Stimulated activated CD4-positive, alpha-beta T cell treated with anti-CD3 and anti-CD28 coated beads, Interleukin-15, amount 100 ng/mL, for 24 hours (primary cell): ENCODE data around the gene CCNJL.
A peak's percentile ranks its signal among the peaks of the same experiment; 100 is the strongest.

Source experiments
- DNase-seq: peaks from one replicate; pipeline ENCODE4 v3.0.0-alpha.2; 2020

Gene CCNJL

DNA sequence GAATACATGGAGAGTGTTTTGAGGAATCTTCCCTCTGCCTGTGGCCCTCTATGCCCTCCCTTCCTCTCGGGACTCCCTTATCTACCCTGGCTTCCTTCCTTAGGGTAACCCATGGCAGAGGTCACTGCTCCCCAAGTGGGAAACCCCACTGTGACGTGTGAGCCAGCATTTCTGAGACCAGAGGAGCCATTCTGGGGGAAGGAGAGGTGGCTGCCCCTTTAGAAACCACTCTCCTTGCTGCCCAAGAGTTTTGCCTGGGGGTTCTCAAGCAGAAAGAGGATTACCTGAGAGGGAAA, 23.1 kb downstream of the CCNJL start:
- DNase-seq: no peak

- DNase-seq: no peak
These were observed 24.8 kb downstream of the CCNJL start for GRCh38 chr5:160287378-160288051.

- no peak for DNase-seq
These were observed 25.4 kb downstream of the CCNJL start for GRCh38 chr5:160286947-160287346.

GRCh38 chr5:160285316-160285715, 27.0 kb downstream of the CCNJL start:
- DNase-seq: no peak

DNA sequence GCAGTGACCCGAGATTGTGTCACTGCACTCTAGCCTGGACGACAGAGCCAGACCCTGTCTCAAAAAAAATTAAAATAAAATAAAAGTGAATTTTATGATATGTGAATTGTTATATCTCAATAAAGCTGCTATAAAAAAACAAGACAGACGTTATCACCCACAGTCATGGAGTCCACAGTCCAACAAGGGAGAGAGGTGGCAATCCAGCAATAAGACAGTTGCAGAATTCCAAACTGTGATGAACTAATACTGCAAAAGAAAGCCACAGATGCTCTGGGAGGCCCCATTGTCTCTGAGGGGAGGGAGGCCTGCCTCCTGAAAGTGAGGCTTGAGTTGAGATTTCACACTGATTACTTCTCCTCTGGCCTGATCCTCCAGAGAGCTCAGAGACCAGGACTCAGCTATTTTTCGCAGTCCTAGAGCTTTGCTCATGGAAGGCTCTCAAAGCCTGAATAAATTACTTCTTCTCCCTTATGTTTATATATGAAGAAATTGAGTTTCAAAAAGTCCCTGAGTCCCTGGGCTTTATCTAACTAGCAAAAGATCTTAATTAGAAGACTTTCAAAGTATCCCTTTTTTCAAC, 28.0 kb downstream of the CCNJL start:
- no peak for DNase-seq

DNA sequence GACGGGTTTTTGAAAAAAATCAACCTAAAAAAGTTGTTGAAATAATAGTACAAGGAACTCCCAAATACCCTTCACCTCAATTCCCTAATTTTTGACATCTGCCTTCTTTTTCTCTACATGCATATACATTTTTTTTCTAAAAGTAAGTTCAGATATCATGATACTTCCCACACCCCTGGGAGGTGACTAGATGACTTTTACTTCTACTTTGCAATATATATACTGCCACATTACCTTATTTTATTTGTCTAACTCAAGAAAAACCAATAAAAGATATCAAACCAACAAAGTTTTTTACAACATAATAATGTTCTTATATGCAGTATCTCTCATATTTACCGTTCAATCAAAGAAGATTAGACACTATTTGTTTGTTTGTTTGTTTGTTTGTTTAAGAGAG, 31.1 kb downstream of the CCNJL start:
- DNase-seq: no peak

DNA sequence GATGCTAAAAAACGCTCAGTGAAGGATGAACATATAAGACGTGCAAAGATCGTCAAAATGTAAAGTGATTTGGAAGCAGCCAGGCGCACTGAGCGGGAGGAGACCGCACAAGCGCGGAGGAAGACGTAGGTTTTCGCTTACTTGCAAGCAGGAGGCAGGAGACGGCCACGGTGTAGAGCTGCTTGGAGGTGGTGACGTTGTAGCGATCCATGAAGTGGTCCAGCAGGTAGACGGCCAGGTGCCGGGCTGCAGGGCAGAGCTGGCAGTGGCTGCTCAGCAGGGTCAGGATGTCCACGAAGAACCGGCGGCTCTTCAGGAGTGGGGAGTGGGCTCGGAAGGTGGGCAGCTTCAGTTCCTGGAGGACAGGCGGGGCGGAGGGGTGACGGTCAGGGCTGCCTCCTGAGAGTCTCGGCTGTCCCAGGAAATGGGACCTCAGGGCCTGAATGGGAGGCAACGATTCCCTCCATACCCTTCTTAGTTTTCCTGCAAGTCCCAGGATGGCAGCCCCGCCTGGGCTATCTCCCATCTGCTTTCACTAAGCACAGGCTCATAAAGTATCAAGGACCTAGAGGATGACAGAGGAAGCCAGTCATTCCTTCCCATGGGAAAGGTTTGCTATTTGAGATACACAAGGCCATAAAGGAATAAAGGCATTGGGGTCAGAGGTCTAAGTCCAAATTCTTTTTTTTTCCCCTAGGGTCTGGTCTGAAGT, 31.8 kb downstream of the CCNJL start:
- DNase-seq: no peak

DNA sequence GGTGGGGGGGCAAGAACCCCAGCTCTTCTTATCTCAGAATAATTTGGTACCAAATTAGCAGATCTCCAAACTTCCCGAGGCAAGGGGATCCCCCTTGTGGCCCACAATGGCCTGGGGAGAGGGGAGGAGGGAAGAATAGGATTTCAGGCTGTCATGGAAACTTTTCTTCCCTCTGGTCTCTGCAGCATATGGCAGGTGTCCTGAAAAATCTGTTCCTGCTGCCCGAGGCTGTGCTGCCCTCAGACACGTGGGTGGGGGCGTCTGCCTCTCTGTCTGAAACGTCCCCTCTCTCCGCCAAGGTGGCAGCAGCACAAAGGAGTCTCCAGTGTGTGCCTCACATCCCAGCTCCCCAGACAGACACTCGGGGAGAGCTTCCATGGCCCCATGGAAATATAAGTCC, 34.0 kb downstream of the CCNJL start:
- DNase-seq: no peak

DNA sequence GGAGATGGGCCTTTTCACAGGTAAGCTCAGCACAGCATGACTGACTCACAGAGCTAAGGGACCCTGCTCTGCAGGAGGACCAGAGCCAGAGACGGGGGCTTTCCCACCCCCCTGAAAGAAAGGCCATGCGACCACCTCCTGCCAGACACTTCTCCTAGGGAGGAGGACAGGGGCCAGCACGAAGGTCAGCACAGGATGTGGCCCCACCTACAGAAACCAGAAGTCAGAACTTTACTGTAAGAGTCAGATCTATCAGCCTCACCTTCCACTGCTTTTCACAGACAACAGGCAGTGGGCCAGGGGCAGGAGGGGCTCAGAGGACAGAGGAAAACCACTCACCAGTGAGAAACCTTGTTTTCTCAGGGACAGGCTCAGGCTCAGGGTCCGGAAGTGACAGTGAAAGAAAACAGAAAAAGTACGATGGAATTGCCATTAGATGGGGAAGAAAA, 37.9 kb downstream of the CCNJL start:
- DNase-seq: no peak

GRCh38 chr5:160272889-160273288, 39.5 kb downstream of the CCNJL start:
- DNase-seq: no peak

GRCh38 chr5:160272264-160272663, 40.1 kb downstream of the CCNJL start:
- DNase-seq: no peak

- DNase-seq: no peak
These were observed 40.5 kb downstream of the CCNJL start for GRCh38 chr5:160271836-160272235.

GRCh38 chr5:160271396-160271795, 41.0 kb downstream of the CCNJL start:
- peak; percentile 7 for DNase-seq

- no peak for DNase-seq
These were observed 41.7 kb downstream of the CCNJL start for GRCh38 chr5:160270704-160271103.

DNA sequence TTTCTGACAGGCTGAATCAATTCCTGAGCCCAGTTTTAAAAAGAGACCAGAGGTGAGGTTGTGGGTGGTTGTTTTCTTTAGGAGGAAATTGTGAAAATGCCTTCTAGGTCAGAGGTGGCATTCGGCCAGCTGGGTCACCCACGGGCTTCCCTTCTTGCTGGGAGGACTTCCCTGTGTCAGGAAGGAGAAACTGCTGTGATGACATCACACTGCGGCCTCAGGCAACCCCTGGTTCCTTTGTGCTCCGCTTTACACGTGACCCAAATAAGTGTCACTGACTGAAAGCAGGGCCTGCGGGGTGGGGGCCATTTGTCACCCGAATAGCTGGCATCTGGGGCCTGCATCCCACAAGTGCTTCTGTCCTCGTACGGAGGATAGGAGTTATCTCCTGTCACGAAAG, 43.3 kb downstream of the CCNJL start:
- peak; percentile 5 for DNase-seq

- no peak for DNase-seq
These were observed 44.2 kb downstream of the CCNJL start for GRCh38 chr5:160268121-160268520.

GRCh38 chr5:160266752-160267345, 45.5 kb downstream of the CCNJL start:
- no peak for DNase-seq

- DNase-seq: no peak
These were observed 46.3 kb downstream of the CCNJL start for GRCh38 chr5:160266044-160266443.

DNA sequence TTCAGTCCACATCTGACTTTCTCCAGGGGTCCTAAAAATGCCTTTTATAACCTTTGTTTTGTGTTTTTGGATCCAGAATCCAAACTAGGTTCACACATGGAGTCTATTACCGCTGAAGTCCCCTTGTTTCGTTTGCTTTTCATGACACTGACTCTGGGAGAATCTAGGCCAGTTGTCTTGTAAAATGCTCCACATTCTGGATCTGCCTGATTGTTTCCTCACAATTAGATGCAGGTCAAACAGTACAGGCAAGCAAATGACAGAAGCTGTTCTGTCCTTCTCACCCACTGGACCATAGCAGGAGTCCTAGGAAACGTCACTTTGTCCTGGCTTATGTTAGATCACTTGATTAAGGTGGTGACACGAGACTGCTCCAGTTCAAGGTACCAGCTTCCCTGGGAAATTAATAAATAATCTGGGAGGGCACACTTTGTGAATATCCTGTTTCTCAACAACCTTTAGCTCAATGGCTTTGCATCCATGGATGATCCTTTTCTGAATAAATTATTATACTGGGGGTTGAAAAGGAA, 49.0 kb downstream of the CCNJL start:
- no peak for DNase-seq

DNA sequence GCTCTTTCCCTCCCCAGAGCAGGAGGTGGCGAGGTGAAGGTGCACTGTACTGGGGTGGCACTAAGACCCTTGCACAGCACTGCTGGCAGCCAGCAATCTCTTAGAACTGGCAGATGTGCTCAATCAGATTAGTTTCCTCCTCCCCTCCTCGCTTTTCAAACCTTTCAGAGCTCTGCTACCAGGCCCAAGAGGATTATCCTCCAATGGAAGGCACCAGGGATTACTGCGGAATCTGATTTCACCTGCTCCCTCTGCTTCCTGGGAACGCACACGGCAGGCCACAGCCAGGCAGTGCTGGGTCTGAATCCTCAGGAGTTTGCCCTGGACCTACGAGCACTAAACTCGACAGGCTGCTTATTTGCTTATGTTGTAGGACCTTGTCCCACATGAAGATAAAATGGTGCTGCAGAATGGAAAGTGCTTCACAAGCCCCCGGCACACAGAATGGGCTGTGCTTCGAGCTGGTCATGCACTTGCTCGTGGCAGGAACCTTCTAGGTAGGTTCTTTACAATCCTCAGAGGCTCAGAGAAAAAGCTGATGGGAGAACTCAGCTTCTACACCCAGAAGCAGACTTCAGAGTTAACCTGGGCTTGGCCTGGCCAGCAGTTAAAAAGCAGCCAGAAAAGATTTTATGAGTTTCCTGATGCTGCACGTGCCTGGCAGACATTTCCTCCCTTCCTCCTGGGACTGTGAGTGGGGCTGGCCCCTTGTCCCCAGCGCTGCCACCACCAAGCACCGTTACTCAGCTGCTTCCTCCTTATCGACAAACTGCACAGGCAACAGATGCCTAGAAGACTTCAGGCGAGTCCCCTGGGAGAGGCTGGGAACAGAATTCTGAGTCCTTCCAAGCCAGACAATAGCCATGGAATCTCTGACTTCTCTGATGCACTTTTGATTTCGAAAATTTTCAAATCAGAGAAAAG, 50.0 kb downstream of the CCNJL start:
- DNase-seq: no peak

DNA sequence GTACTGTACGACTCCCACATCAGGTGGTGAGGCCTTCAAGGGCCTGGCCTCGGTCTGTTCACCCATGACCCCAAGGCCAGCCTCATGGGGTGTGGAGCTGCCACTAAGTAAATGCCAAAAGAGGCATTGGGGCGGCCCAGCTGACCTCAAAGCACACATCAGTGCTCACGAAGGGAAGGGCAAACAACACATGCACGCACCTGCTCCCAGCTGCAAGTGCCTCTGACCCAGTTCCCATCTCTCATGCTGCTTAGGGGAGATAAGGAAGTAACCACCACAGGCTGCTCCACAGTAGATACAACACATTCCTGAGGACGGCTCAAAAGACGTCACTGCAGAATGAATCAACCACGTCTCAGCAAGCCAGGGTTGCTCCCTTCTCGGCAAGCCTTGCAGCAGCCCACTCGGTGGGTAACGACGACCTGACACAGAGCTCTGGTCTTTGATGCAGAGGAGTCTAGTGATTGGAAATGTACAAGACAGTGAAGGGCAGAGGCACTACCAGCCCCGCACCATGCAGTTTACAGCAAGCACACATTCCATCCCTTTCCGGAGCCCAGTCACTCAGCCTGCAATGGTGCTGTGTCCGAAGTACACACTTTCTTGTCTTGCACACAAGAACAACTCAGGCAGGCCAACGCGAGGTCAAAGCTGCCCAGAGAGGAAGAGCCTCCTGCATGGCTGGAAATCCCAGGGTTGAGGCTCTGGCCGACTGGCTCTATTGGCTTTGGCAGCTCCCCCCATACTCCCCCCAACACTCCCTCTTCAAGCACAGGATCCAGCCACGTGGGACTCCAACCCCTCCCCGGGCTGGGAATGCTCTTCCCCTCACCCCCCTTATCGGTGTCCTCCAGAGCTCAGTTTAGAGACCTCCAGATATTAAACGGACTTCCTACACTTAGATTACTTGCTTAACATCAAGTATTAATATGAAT, 51.2 kb downstream of the CCNJL start:
- DNase-seq: no peak
